Loucy (cell line): ENCODE data around the gene HUS1B.

Source experiments
- CTCF ChIP-seq: fragments of 200-600 bp; sonication (generic); conservative IDR thresholded peaks from 2 replicates; pipeline ENCODE4 v1.5.1; 2014; ENCODE audit warnings: mild to moderate bottlenecking, antibody characterized with exemption, low read length
- EZH2phosphoT487 ChIP-seq: fragments of 200-600 bp; IDR thresholded peaks from 2 replicates; pipeline ENCODE4 v1.6.1; 2018; ENCODE audit warnings: antibody characterized with exemption, mild to moderate bottlenecking, moderate library complexity, borderline replicate concordance

GRCh38 chr6:680666-681340 lies 23.9 kb upstream of the HUS1B start:
- TF ChIP-seq CTCF (no peak), EZH2phosphoT487 (no peak)
